ENCODE results near the gene UTS2B. TPM values are rescaled to one million over a fixed set of nuclear protein-coding genes. Genes with fewer than 3 reads are reported as not detected.

The UTS2B gene
- total and polyA plus RNA-seq, 2 of the 13 experiments (the other 11 are each of a cell fraction or from before 2014, with no cell fraction given), result 0.03 to 0.46 TPM

DNA sequence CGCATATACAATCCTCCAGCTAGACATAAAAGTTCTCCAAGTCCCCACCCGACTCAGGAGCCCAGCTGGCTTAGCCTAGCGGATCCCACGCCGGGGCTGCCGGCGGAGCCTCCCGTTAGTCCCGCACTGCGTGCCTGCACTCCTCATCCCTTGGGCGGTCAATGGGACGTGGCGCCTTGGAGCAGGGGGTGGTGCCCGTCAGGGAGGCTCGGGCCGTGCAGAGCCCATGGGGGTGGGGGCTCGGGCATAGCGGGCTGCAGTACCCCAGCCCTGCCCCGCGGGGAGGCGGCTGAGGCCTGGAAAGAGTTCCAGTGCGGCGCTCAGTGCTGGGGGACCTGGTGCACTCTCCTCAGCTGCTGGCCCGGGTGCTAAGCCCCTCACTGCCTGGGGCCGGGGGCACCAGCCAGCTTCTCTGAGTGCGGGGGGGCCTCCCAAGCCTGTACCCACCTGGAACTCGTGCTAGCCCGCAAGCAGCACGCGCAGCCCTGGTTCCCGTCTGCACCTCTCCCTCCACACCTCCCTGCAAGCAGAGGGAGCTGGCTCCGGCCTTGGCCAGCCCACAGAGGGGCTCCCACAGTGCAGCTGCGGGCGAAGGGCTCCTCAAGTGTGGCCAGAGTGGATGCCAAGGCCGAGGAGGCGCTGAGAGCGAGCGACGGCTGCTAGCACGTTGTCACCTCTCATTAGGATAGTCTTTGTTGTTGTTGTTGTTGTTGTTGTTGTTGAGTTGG, 13.3 kb downstream of the UTS2B start:
- no peak overlapping the region for H3K4me2 ChIP-seq (ENCODE audit: low read depth, low read length)
- no peak for ATAC-seq
- no TSS peak for BruUV-seq (replicated peaks)
- no peaks in the 10 kb centered on the region for H3K9me3 ChIP-seq (ENCODE audit: low read length)
- ChIA-PET POLR2A (no interaction called here), CTCF (ENCODE audit: low intra/inter-chr PET ratio, low total read pairs) (no interaction called here)
- no peaks in the 10 kb centered on the region for H3K36me3 ChIP-seq (replicated peaks in 1 of 2; ENCODE audit: control insufficient read depth in 1 of 2, insufficient read depth in 2 of 2, low read length in 2 of 2)
- WGBS (ENCODE audit: low lambda C conversion rate), result no CpG with 5 or more reads among the region's 40 CpGs
- H3K79me2 ChIP-seq (ENCODE audit: insufficient read depth, low read length), result no peaks in the 10 kb centered on the region
- no peak overlapping the region for H3K4me3 ChIP-seq (replicated peaks in 1 of 3; ENCODE audit: insufficient read depth in 1 of 3, low read depth in 2 of 3, low read length in 3 of 3)
- H4K20me1 ChIP-seq (ENCODE audit: insufficient read depth, low read length), result no peaks in the 10 kb centered on the region
- H3K9ac ChIP-seq (ENCODE audit: insufficient read depth, low read depth, low read length), result no peak overlapping the region
- in situ Hi-C loops (cut with HindIII; ENCODE audit: extremely low pct_ligation_motif_present, low pct_unique_long_range_greater_than_20kb), result no loop called here
- no peak overlapping the region for H3K27ac ChIP-seq (ENCODE audit: extremely low read length, insufficient read depth, low read length)
- FAIRE-seq, result no peak
- DNase-seq (ENCODE audit: low spot score), result no peak
- H3K27me3 ChIP-seq (ENCODE audit: control insufficient read depth in 1 of 2, insufficient read depth in 2 of 2, low read length in 2 of 2), result no peaks in the 10 kb centered on the region; a peak in 1 of 5 replicates
- no peak for TF ChIP-seq LCORL (IDR thresholded peaks at IDR 0.05)
- no peak for TF ChIP-seq LCORL (CRISPR knock-in tag; IDR thresholded peaks at IDR 0.05)
- no peak for TF ChIP-seq ATF7 (IDR thresholded peaks at IDR 0.05)
- no peak for TF ChIP-seq ATF7 (CRISPR knock-in tag; IDR thresholded peaks at IDR 0.05)
- no peak for TF ChIP-seq ZNF256 (CRISPR knock-in tag; conservative IDR thresholded peaks at IDR 0.05)
- no peak for TF ChIP-seq KMT2A (CRISPR knock-in tag; IDR thresholded peaks at IDR 0.05)
- TF ChIP-seq, protein P1, sequence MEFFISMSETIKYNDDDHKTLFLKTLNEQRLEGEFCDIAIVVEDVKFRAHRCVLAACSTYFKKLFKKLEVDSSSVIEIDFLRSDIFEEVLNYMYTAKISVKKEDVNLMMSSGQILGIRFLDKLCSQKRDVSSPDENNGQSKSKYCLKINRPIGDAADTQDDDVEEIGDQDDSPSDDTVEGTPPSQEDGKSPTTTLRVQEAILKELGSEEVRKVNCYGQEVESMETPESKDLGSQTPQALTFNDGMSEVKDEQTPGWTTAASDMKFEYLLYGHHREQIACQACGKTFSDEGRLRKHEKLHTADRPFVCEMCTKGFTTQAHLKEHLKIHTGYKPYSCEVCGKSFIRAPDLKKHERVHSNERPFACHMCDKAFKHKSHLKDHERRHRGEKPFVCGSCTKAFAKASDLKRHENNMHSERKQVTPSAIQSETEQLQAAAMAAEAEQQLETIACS (CRISPR knock-in tag; IDR thresholded peaks at IDR 0.05), result no peak
- TF ChIP-seq ZNF556 (CRISPR knock-in tag; IDR thresholded peaks at IDR 0.05; ENCODE audit: borderline replicate concordance), result no peak
- TF ChIP-seq ZNF879 (CRISPR knock-in tag; IDR thresholded peaks at IDR 0.05), result no peak
- TF ChIP-seq ZNF317 (CRISPR knock-in tag; IDR thresholded peaks at IDR 0.05), result no peak
- TF ChIP-seq, protein P2, sequence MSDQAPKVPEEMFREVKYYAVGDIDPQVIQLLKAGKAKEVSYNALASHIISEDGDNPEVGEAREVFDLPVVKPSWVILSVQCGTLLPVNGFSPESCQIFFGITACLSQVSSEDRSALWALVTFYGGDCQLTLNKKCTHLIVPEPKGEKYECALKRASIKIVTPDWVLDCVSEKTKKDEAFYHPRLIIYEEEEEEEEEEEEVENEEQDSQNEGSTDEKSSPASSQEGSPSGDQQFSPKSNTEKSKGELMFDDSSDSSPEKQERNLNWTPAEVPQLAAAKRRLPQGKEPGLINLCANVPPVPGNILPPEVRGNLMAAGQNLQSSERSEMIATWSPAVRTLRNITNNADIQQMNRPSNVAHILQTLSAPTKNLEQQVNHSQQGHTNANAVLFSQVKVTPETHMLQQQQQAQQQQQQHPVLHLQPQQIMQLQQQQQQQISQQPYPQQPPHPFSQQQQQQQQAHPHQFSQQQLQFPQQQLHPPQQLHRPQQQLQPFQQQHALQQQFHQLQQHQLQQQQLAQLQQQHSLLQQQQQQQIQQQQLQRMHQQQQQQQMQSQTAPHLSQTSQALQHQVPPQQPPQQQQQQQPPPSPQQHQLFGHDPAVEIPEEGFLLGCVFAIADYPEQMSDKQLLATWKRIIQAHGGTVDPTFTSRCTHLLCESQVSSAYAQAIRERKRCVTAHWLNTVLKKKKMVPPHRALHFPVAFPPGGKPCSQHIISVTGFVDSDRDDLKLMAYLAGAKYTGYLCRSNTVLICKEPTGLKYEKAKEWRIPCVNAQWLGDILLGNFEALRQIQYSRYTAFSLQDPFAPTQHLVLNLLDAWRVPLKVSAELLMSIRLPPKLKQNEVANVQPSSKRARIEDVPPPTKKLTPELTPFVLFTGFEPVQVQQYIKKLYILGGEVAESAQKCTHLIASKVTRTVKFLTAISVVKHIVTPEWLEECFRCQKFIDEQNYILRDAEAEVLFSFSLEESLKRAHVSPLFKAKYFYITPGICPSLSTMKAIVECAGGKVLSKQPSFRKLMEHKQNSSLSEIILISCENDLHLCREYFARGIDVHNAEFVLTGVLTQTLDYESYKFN (CRISPR knock-in tag; conservative IDR thresholded peaks at IDR 0.05), result no peak
- no peak for TF ChIP-seq ZNF10 (CRISPR knock-in tag; IDR thresholded peaks at IDR 0.05; ENCODE audit: borderline replicate concordance, low read depth)
- TF ChIP-seq, protein P3, sequence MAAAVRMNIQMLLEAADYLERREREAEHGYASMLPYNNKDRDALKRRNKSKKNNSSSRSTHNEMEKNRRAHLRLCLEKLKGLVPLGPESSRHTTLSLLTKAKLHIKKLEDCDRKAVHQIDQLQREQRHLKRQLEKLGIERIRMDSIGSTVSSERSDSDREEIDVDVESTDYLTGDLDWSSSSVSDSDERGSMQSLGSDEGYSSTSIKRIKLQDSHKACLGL (CRISPR knock-in tag; IDR thresholded peaks at IDR 0.05), result no peak
- TF ChIP-seq BORCS8-MEF2B (CRISPR knock-in tag; IDR thresholded peaks at IDR 0.05), result no peak
- TF ChIP-seq ZNF33A (CRISPR knock-in tag; IDR thresholded peaks at IDR 0.05; ENCODE audit: borderline replicate concordance), result no peak
- TF ChIP-seq, protein P4, sequence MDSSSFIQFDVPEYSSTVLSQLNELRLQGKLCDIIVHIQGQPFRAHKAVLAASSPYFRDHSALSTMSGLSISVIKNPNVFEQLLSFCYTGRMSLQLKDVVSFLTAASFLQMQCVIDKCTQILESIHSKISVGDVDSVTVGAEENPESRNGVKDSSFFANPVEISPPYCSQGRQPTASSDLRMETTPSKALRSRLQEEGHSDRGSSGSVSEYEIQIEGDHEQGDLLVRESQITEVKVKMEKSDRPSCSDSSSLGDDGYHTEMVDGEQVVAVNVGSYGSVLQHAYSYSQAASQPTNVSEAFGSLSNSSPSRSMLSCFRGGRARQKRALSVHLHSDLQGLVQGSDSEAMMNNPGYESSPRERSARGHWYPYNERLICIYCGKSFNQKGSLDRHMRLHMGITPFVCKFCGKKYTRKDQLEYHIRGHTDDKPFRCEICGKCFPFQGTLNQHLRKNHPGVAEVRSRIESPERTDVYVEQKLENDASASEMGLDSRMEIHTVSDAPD (CRISPR knock-in tag; IDR thresholded peaks at IDR 0.05), result no peak
- TF ChIP-seq ZNF235 (CRISPR knock-in tag; IDR thresholded peaks at IDR 0.05; ENCODE audit: borderline replicate concordance), result no peak
- no peak overlapping the region for H2AFZ ChIP-seq (ENCODE audit: low read length)
- intact Hi-C loops (cut with micrococcal nuclease; ENCODE audit: unreplicated experiment), result no loop called here
- peaks cover 21% of the 10 kb centered on the region for H3K4me1 ChIP-seq (ENCODE audit: insufficient read depth, low read length)
